Inferior parietal cortex (tissue), 1 donor: ENCODE measurements around the gene FST.
A peak's percentile ranks its signal among the peaks of the same experiment; 100 is the strongest.

Source experiments
- DNase-seq: peaks from one replicate; pipeline ENCODE4 v3.0.0-alpha.2; 2016; ENCODE audit errors: extremely low spot score

FST gene, protein sequence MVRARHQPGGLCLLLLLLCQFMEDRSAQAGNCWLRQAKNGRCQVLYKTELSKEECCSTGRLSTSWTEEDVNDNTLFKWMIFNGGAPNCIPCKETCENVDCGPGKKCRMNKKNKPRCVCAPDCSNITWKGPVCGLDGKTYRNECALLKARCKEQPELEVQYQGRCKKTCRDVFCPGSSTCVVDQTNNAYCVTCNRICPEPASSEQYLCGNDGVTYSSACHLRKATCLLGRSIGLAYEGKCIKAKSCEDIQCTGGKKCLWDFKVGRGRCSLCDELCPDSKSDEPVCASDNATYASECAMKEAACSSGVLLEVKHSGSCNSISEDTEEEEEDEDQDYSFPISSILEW

DNA sequence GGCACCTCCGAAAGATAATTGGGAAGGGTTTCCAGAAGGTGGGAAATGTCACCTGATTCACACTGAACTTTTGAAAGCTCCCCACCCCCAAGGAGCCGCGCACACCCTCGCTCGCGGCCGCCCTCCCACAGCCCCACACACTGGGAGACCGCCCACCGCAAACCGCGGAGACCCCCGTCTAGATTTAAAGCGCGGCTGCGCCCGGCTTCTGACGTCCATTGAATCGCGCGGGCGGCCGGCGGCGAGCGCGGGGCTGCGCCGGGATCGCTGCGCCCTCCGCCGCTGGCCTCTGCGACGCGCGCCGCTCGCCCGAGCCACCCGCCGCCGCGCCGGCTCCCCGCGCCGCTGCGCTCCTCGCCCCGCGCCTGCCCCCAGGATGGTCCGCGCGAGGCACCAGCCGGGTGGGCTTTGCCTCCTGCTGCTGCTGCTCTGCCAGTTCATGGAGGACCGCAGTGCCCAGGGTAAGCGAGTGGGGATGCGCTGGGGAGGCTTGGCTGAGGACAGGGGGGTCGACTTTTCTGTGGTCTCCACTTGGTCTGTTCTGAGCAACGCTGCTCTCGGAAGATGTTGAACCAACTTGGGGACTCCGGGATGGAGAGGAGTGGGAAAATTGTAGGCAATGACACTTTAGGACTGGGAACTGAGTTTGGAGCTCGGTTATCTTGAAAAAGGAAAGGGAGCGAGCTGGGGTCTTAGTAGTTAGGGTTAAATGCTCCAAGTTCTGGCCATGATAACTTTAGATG lies at the start of gene FST:
Gene FST (plus strand): TSS at position 214 of the 743 bp plus-strand sequence. CDS start 163 bp downstream, at position 377.
- no peak for DNase-seq

DNA sequence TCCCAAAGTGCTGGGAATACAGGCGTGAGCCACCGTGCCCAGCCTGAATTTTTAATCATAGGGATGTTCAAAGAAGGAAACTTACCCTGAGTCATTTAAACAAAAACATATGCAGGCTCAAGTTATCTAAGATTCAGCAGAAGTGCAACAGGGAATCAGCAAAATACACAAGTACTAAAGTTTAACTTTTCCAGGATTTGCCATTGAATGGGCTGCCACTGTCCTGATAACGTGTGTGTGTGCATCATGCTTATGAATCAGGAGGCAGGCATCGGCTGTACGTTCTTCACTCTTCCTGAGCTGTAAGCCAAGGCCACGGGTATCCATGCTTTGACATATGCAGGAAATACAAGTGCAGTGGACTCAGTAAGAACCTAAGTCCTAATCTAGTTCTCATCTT lies 48.8 kb upstream of the FST start:
- no peak for DNase-seq

DNA sequence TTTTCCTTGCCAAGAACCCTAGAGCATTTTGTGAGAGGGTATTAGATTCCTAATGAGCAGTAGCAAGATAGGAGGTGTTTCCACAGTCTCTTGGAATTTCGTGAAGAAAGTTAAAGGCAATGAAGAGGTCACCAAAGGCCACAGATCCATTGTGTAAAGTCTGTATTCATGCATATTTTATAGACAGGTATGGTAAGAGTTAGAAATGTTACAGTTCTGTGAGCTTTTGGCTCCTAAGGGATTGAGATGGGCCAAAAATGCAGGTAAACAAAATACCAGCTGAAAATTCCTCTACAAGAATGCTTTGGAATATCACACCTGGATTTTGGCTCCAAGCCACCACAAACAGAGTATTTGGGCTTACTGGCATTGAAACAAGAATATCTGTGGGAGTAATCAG lies 47.4 kb upstream of the FST start:
- DNase-seq = no peak

DNA sequence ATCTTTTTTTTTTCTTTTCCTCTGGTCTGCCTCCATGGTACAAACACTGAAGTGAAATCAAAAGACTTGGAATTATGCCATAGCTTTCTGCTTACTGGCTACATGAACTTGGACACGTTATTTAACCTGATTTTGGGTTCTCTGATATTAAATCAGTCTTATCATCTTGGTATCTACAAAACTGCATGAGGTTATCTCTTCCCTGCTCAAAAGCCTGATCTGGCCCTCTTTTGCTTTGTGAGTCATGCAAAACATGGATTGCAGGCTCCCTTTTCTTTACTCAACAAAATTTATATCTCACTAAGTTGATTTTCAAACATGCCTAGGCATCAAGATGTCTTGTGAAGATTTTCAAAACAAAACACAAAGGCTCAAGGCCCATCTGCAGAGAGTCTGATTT lies 45.9 kb upstream of the FST start:
- no peak for DNase-seq

DNA sequence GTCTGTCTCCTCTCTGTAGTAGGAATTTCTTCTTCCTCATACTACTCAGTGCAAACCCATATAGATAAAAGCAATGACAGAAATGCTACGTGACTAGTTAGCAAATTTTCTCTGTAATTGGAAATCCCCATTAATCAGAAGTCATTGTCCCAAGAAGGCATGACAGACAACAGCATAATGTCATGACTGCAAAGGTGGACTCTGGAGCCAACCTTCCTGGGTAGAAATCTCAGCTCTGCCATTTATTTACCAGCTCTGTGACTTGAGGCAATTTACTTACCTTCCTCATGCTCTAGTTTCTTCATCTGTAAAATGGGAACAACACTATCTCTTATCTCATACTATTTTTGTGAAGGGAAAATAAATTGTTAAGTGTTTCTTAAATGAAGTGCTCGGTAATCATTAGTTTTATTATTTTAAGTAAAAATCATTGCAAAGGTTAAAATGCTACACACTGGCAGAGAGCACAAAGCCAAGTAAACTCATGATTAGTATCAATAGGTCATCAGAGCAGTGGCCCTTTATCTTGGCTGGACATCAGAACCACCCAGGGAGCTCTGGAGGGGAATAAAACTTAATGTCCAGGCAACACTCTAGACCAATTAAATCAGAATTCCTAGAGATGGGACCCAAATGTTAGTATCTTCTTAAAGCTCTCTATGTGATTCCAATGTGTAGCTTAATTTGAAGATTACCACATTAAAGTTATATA lies 43.8 kb upstream of the FST start:
- no peak for DNase-seq

DNA sequence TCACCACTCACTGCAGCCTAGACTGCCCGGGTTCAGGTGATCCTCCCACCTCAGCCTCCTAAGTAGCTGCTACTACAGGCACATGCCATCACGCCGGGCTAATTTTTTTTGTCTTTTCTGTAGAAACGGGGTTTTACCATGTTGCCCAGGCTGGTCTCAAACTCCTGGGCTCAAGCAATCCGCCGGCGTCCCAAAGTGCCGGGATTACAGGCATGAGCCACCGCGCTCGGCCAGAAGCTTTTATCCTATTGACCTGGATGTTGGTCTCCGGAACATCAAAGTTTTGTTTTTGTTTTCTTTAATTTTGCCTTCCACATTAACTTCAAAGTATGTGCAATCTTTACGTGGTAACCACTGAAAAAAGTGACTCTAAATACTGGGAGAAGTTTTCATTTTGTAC lies 42.4 kb upstream of the FST start:
- no peak for DNase-seq

DNA sequence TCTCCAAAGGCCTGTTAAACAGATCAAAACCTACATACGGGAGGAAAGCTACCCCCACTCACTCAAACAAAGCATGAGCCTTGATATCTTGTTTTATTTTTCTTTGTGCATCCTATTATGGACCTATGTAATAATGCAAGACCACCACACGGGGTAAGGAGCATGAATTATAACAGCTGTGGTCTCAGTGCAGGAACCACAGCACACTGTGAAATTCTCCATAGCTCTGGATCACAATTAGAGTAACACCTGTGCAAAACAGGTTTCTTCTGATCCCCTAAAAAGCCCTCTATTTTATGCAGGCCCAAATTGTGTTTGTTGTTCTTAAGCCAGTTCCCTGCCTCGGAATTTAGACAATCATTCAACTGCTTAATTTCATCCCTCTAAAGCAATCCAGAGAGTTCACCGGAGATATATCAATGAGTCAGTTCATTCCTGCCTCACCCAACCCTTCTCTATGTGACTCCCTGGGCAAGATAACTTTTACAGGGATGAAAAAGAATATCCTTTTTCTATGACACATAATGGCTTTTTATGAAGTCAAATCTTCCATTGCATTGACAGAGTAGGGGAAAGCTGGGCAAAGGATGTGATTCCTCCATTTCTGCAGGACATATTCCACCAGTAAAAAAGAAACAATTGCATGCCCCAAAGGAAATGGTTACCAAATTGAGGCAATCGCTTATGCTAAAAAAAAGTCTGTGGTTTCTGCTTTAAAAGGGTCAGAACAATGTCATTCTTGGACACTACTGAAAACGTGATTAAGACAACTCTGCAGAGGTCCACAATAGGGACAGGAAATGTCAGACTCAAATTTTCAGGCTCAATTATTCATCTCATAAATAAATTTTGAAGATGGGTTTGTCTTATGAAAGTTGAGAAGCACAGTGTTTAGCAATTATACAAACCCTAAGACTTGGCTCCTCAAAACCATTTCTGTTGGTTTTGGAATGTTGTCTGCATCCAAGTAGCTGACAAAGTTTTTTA lies 41.6 kb upstream of the FST start:
- no peak for DNase-seq

DNA sequence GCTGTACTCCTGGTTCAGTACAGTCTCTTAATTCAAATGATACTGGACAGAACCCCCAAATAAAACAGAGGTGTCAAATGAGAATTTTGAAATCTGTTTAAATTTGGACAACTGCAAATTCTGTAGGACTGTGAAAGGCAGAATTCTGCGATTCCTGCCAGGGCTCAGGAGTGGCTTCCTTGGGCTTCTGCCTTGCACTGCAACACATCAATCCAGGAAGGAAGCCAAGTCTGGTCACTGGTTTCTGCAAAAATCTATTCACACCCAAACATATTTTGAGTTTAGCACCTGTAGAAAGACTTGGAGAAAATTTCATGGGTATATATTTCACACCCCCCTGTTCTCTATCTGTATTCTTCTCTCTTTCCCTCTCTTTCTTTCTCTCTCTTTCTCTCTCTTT lies 37.5 kb upstream of the FST start:
- DNase-seq = peak; percentile 15

DNA sequence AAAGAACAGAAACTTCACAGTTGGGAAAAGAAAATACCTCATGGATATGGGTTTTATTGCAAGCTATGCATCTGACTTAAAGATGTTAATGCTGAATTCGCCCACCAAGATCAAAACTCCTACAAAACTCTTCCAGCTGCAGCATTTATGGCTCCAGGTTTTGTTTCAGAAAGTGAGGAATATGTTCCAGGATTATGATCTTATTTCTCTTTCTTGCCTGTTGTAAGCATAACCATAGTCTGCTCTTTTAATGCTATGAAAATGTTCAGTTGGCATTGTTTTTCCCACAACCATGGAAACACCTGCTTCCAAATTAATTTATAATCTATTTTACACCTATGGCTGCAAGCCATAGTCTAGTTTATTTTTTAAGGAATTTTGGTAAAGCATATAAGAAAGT lies 34.9 kb upstream of the FST start:
- no peak for DNase-seq

DNA sequence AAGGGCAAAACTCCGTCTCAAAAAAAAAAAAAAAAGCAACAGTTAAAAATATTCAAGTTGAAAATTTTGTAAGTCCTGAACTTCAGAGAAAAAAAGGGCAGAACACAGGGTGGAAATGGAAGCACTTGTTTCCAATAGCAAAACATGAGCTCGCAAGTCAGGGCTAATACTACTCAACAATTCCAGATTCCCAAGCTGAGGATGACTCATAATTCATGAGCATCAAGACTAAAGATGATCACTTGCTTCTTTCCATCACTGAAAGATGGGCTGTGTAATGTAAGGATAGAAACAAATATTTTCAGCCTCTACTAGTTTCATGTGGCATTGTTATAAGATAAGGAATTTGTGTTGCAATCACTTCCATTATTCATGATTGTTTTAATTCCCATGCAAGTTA lies 33.5 kb upstream of the FST start:
- no peak for DNase-seq

DNA sequence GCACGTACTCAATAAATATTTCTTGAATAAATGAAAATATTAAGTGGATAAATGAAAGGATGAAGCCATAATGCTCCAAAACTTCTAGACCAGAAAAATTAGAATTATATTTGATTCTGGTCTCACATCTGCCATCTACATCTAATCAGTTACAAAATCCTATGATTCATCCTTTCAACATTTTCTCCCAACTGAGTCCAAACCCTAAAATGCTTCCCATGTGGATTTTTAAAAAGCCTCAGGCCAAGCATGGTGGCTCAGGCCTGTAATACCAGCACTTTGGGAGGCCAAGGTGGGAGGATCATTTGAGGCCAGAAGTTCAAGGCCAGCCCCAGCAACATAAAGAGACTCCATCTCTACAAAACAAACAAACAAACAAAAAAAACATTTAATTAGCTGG lies 31.6 kb upstream of the FST start:
- no peak for DNase-seq

DNA sequence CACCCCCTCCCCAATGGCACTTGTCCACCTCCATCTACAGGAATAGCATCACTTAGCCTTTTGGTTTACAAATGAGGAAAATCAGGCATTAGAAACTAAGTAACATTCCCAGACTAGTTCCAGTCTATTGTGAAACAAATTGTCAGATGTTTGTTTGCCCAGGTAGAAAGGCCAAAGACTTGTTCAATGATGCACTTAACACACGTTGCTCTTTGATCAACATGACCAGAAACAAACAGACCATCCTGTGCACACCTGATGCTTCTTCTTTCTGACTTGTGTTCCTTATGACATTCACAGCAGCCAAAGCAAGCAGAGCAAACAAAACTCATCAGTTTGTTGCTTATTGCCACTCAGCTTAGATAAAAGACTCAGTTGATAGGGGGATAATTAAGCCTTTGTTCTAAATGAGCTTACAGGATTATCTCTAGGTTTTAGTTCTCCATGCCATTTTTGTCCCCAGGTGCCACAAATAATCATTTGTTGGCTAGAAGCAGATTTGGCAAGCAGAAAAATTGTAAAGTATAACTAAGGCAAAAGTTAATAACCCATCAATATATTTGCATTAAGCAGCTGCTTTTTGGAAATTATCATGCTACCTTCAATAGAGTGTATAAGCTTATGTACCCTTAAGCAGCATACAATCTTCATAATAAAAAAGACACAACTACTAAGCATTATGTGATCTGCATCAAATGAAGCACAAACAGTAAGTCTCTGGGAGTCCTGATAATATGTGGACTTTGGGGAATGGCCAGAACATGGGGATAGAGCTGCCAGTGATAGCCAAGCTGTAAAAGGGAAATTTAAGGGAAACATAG lies 26.3 kb upstream of the FST start:
- DNase-seq = no peak

DNA sequence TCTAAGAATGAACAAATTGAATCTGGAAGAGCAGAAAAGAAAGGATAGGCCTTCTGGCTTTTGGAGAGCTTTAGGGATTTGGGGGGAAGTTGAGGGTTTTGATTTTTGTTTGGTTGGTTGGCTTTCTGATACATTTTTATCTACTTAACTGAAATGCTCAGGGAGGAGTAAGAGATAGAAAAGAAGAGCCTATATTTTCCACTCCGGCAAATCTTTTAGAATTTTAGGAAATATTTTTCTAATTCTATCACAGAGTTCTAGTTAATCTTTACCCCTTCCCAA lies 25.8 kb upstream of the FST start:
- DNase-seq = no peak

DNA sequence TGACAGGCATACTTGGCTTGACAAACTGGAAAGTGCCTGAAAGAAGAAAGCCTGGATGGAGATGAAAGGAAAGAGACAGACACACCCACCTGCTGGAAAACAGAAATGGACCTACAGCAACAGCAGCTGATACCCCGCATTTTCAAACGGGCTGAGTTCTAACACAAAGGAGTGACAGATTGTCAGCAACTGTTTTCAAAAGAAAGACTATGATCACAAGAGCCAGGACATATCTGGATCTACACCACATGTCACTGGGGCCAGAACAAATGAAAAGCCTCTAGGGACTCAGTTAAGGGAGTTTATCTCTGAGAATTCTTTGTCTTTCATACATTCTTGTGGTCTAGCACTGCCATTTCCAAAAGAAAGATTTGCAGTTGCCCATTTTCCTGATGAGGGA lies 24.1 kb upstream of the FST start:
- DNase-seq = no peak

DNA sequence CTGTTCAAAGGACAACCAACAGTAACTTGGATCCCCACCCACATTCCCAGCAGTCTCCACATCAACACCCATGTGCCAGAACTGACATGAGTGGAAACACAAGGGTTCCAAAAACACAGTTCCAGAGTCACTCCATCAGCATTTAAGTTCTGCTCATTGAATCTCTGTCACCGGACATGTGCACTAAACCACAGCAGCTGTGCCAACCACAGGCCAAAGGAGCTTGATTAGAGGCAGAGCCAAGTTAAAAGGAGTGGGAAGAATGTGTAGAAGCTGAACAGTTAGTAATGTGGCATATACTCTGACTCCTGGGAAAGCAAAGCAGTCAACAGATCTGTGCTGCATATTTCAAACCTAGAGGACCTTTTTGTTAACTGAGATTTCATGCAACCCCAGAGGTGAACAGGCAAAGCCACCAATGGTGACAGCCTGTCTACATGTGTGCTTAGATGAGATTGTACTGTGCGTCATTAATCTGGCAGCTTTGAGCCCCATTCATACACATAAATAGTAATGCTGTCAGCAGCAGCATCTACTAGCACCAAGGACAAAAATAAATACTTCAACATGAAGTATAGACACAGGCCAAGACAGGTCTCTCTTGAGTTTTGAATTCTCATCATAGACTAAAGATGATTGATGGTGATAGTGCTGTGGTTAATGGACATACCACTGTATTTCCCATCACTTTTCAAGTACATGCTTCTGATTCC lies 16.4 kb upstream of the FST start:
- DNase-seq = no peak

DNA sequence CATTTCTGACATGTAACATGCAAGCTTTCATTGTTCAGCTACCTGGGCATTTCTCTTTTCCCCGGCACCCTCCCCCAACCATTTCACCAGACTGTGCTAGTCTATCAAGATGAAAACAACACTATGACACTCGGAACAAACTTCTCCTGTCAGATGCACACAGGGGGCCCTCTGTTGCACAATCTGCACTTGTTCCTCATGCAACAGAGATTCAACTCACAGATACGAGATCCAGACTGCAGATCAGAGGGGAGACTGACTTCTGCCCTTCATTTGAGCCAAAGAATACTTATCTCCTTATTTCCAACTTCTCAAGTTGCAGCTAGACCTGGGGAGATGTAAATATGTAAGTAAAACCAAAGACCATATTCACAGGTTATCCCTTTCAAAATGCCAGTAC lies 15.7 kb upstream of the FST start:
- no peak for DNase-seq

DNA sequence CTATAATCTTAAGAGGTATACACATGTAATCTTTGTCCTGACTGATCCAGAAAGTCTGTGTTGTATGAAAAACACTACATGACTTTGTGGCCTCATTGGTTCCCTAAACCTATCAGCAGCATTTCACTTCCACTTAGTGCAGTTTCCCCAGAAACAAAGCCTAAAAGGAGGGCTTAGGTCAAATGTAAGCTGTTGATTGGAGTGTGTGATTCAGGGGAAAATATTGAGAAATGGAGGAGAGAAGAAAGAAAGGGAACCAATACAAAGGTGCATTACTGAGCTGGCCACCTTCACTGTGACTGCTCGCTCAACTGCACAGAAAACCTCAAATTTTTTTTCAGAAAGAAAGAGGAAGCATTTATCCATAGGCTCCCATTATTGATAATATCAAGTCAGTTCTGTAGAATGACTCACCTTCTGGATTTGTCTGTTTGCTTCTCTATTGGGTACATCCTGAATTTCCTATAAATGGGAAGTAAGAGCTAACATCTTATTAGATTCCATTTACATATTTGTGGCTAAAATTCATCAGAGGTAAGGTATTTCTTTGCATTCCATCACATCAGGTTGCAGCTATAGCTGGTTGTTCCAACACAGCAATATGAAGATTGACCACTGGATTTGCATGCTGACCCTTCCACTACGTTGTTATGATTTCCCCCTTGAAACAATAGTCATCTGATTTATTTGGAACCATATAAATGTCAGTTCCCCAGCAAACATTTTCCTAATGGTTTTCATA lies 10.3 kb upstream of the FST start:
- DNase-seq = no peak

DNA sequence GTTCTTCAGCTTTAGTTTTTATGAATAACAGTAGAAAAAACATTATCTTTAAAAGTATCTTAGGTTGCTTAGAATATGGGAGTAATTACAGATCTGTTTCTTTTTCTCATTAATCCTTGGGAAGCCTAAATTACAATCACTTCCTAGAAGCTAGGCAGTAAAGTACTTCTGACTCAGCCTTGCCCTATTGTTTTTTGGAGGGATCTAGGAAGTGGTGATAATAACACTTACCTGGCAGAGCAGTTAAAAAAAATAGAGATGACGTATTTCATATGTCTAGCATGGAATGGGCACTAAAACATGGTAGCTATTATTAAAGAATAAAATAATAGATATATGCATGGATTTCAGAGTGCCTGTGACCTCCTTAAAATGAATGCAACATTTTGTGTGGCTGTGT lies 8.2 kb upstream of the FST start:
- no peak for DNase-seq

DNA sequence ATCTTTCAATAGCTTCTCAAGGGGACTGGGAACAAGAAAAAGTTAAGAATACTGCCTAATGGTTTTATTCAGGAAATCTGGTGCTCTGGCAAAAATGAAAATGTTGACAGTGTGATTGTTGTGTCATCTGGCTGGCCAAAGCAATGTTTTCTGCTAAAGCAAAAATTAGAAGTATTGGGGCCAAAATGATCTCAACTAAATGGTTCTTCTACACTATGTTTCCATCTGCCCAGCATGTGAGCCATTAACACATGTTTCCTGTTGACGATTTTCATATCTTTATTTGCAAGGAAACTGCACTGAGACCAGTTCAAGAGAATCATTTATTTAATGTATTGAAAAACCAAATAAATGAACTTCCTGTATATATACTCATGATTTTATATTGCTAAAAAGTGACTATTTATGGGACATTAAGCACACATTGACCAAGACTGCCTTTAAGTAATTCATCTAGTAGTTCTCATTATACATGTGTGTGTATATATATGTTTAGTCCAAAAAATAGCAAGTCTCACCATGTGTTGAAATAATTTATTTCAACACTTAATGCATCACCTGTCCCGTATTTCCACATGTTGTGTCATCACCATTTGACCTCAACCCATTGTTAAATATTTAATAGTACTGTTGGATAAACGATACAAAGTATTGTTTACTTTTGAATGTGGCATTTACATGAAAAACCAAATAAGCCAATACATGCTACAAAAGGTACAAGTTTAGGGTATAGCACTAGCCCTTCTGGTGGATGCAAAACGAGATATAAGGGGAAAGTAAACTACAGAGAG lies 7.5 kb upstream of the FST start:
- DNase-seq = no peak
